ENCODE measurements around the gene PAH. TPM values are rescaled to one million over a fixed set of nuclear protein-coding genes. Genes with fewer than 3 reads are reported as not detected.

PAH gene
- total RNA-seq, 4 donors from 2014 or later, result 1.5 TPM; not detected in 3

- H3K4me1 ChIP-seq, result peaks cover 0 to 13% (median 0%) of the 10 kb centered on the region in 4 donors
- DNase-seq (ENCODE audit: low spot score in 2 of 2), result no peak
- H3K27me3 ChIP-seq, result peaks cover 0 to 21% of the 10 kb centered on the region in 2 donors
- TF ChIP-seq CTCF (IDR thresholded peaks at IDR 0.05), result no peak
- WGBS, 2 donors, result 77 to 80% methylated on average over 5 of the region's 5 CpGs
- H3K9me3 ChIP-seq, result no peaks in the 10 kb centered on the region
- H3K36me3 ChIP-seq, result no peaks in the 10 kb centered on the region
- H3K4me3 ChIP-seq, result no peak overlapping the region
- H3K27ac ChIP-seq, result no peak overlapping the region
Observed at GRCh38 chr12:102821149-102821548, 95.9 kb downstream of the PAH start.

GRCh38 chr12:102816816-102817434, 100.1 kb downstream of the PAH start:
- no peaks in the 10 kb centered on the region for H3K36me3 ChIP-seq
- peak; percentile 23 to 58 (median 51) for TF ChIP-seq CTCF (IDR thresholded peaks at IDR 0.05)
- TF ChIP-seq POLR2A (IDR thresholded peaks at IDR 0.05), result no peak
- no peak for TF ChIP-seq EP300 (IDR thresholded peaks at IDR 0.05)
- peaks cover 0 to 6% (median 1%) of the 10 kb centered on the region in 4 donors for H3K4me1 ChIP-seq
- H3K4me3 ChIP-seq, result no peak overlapping the region
- DNase-seq (ENCODE audit: low spot score in 2 of 2), result no peak
- 13 to 20% methylated on average over 5 of the region's 5 CpGs for WGBS, 2 donors
- no peaks in the 10 kb centered on the region for H3K9me3 ChIP-seq
- no peak overlapping the region for H3K27ac ChIP-seq
- H3K27me3 ChIP-seq, result no peaks in the 10 kb centered on the region

GRCh38 chr12:102814691-102815367, 102.2 kb downstream of the PAH start:
- WGBS, 2 donors, result 64 to 75% methylated on average over 2 of the region's 2 CpGs
- Histone ChIP-seq H3K27ac (peak overlapping the region in 3 of 4 donors; percentile 13 to 76 (median 55)), H3K9me3 (no peaks in the 10 kb centered on the region), H3K27me3 (no peaks in the 10 kb centered on the region), H3K4me1 (peaks cover 0 to 15% (median 1%) of the 10 kb centered on the region in 4 donors), H3K36me3 (no peaks in the 10 kb centered on the region), H3K4me3 (no peak overlapping the region)
- TF ChIP-seq POLR2A (IDR thresholded peaks at IDR 0.05) (no peak), EP300 (IDR thresholded peaks at IDR 0.05) (peak; percentile 30 to 97)
- peak in 1 of 2 donors; percentile 51 for DNase-seq (ENCODE audit: low spot score in 2 of 2)

- TF ChIP-seq EP300 (IDR thresholded peaks at IDR 0.05), result no peak
- TF ChIP-seq CTCF (IDR thresholded peaks at IDR 0.05), result no peak
- TF ChIP-seq POLR2A (IDR thresholded peaks at IDR 0.05), result no peak
- H3K36me3 ChIP-seq, result no peaks in the 10 kb centered on the region
- H3K27ac ChIP-seq, result peak overlapping the region in 1 of 4 donors; percentile 70
- 22 to 29% methylated on average over 8 of the region's 8 CpGs for WGBS, 2 donors
- no peak overlapping the region for H3K4me3 ChIP-seq
- no peak for DNase-seq (ENCODE audit: low spot score in 2 of 2)
- no peaks in the 10 kb centered on the region for H3K9me3 ChIP-seq
- no peaks in the 10 kb centered on the region for H3K27me3 ChIP-seq
- peaks cover 0 to 15% (median 1%) of the 10 kb centered on the region in 4 donors for H3K4me1 ChIP-seq
Observed at GRCh38 chr12:102812344-102812743, 104.7 kb downstream of the PAH start.

- no peak for TF ChIP-seq POLR2A (IDR thresholded peaks at IDR 0.05)
- peak in 3 of 5 experiments; percentile 13 to 25 (median 16) for TF ChIP-seq CTCF (IDR thresholded peaks at IDR 0.05)
- TF ChIP-seq EP300 (IDR thresholded peaks at IDR 0.05), result no peak
Observed at GRCh38 chr12:102811110-102811737, 105.8 kb downstream of the PAH start.

More at GRCh38 chr12:102811110-102811737, 105.8 kb downstream of the PAH start:
- no peaks in the 10 kb centered on the region for H3K36me3 ChIP-seq
- 29 to 31% methylated on average over 6 of the region's 6 CpGs for WGBS, 2 donors
- peak overlapping the region in 1 of 4 donors; percentile 70 for H3K27ac ChIP-seq
- H3K4me3 ChIP-seq, result no peak overlapping the region
- no peaks in the 10 kb centered on the region for H3K9me3 ChIP-seq
- peak in 1 of 2 donors; percentile 47 for DNase-seq (ENCODE audit: low spot score in 2 of 2)
- H3K27me3 ChIP-seq, result no peaks in the 10 kb centered on the region
- H3K4me1 ChIP-seq, result peaks cover 0 to 15% (median 1%) of the 10 kb centered on the region in 4 donors
